Measurements from ENCODE around the gene ARPP19. TPM values are rescaled to one million over a fixed set of nuclear protein-coding genes. Genes with fewer than 3 reads are reported as not detected.
"Not testable (repeated sequence)": the region's sequence is repeated elsewhere in the genome, so short reads cannot be mapped to it uniquely, and the experiment has no call there.

The ARPP19 gene
- polyA plus RNA-seq, 3 donors, result 14.8 to 48.6 (median 39.3) TPM

- WGBS, 3 donors, result 78 to 87% (median 86%) methylated on average over 3 of the region's 3 CpGs
- no peak overlapping the region for H3K27ac ChIP-seq (ENCODE audit: low read depth, low read length)
Measured at GRCh38 chr15:52521682-52522081, 47.1 kb downstream of the ARPP19 start.

DNA sequence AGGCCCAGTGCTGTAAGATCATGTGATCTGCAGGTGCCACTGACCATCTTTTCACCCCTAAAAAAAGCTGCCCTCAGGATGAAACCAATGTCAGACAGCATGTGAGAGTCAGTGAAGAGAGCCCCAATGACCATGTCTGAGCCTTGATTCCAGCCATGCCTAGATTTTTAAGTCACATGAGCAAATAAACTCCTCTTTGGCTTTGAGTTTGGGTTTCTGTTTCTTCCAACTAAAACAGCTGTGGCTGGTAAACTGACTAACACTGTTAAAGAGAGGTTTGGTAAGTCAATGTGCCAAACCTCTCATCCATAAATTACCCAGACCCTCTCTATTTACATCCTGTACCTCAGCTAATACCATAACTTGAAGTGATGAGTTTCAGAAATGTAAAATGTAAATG, 48.4 kb downstream of the ARPP19 start:
- H3K27ac ChIP-seq (ENCODE audit: low read depth, low read length), result no peak overlapping the region

DNA sequence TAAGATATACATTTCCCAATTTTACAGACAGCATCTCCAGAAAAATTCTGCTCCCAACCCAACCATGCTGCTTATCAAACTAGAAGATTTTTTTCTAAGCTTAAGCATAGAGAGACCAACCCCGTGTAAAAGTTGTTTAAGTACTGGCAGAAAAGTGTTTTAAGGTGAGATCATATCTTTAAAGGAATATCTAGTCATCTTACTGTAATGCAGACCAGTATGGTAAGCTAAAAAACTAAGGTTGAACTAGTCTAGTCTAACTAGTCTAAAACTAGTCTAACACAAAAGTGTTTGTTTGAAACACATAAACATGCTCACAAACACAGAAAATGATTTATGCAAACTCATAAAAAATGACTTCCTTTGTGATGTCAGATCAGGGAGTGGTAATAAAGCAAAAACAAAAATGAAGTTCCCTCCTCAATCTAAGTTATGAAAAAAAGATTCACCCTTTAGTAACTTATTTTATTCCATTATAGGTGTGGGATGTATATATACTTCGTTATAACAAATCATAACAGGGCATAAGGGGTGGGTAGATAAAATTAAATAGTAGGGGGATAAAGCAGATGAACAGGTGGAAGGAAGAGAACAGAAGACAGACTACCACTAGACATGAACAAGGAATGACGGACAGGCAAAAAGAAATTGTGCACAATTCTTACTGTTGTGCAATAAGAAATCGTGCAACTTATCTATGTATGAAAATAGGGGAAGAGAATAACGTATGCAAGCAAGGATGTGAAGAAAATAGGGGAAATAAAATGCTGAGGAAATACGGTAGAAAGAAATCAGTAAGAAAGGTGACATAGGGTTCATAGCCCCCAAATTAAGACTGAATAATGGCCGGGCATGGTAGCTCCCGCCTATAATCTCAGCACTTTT, 50.1 kb downstream of the ARPP19 start:
- H3K27ac ChIP-seq (ENCODE audit: low read depth, low read length), result no peak overlapping the region
- WGBS, 3 donors, result 50 to 78% (median 63%) methylated on average over 8 of the region's 8 CpGs

- no peak overlapping the region for H3K27ac ChIP-seq (ENCODE audit: low read depth, low read length)
- WGBS, 3 donors, result 87 to 98% (median 94%) methylated on average over 1 of the region's 1 CpG
Measured at GRCh38 chr15:52517014-52517413, 51.8 kb downstream of the ARPP19 start.

DNA sequence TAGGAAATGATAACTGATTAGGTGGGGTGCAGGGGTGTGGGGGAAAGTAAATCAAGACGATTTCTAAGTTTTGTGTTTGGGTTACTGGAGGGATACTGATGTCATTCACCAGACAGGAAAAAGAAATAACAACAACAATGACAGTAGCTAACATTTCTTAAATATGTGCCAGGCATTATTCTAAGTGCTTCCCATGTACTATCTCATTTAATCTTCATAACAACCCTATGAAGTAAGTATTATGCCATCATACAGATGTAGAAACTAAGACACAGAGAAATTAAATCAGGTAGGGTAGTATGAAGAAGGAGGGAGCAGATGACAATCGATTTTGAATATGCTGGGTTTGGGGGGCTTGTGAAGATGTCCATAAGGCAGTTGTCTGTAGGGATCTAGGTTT, 53.5 kb downstream of the ARPP19 start:
- H3K27ac ChIP-seq (ENCODE audit: low read depth, low read length), result no peak overlapping the region
- WGBS, 3 donors, result 84 to 90% (median 85%) methylated on average over 2 of the region's 2 CpGs

DNA sequence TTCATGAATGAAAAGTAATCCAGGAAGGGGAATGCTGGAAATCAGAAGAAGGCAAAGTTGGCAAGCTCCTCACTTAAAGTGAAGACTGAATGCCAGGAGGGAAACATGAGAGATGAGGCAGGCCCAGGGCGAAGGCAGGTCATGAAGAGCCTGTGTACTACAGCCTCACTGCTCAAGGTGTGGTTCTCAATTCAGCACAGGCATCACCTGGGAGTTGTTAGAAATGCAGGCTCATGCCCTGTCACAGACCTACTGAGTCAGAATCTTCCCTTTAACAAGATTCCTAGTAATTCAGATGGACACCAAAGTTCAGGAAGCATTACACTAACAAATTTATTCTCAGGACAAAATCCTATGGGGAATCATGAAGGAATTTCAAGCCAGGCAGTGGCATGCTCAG, 54.3 kb downstream of the ARPP19 start:
- 95 to 100% (median 98%) methylated on average over 1 of the region's 1 CpG for WGBS, 3 donors
- no peak overlapping the region for H3K27ac ChIP-seq (ENCODE audit: low read depth, low read length)

GRCh38 chr15:52512869-52513268, 56.0 kb downstream of the ARPP19 start:
- not testable (repeated sequence) for H3K27ac ChIP-seq (ENCODE audit: low read depth, low read length)
- 77 to 94% (median 80%) methylated on average over 8 of the region's 8 CpGs for WGBS, 3 donors

DNA sequence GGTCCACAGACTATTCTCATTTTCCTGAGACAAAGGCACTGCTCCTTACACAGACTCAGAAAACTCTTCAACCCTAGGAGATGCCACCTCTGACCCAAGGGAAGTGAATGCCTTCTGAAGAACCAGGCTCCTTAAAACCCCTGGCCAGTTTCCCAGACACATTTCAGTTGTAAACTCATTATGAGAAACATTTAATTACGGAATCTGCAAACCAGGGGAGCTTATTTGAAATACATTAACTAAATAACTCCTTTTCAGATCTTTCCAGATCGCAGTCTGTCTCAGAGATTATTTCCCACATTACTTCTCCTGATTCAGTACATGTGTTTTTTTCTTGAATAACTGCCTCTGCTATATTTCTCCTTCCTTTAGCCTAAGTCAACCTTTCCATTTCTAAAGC, 57.7 kb downstream of the ARPP19 start:
- WGBS, 3 donors, result 79 to 82% (median 79%) methylated on average over 2 of the region's 2 CpGs
- no peak overlapping the region for H3K27ac ChIP-seq (ENCODE audit: low read depth, low read length)

DNA sequence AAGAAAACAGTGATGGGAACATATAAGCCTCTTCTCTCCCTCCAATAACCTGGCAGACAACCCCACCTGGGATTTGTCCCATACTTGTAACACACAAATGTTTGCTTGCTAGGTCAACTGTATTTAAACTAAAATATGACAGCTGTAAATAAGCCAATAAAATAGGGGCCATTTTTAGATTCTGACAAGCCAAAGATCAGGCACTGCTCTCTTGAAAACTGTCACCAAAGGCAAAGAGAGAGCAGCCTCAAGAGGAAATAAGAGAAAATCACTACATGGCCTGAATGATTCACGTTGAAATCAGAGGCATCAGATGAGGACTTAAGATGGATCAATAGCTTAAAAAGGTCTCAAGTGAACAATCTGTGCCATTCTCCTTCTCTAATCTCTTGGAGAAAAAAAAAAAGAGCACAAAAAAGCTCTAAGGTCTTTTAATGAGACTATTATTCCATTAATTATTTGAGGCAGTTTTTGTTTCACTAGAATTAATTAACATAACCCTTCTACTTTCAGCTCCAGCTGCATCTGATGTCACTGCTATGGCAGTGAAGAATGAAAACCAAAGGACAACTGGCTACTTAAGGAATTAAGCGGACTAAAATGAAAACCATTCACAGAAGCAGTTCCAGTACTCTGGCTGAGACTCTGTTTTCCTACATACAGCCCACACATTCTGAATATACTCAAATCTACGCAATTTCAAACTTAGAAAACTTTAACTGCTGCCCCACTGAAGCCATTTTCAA, 59.2 kb downstream of the ARPP19 start:
- H3K27ac ChIP-seq (ENCODE audit: low read depth, low read length), result no peak overlapping the region
- 76 to 84% (median 80%) methylated on average over 3 of the region's 3 CpGs for WGBS, 3 donors

- 76 to 88% (median 76%) methylated on average over 6 of the region's 6 CpGs for WGBS, 3 donors
- H3K27ac ChIP-seq (ENCODE audit: low read depth, low read length), result no peak overlapping the region
Measured at GRCh38 chr15:52506549-52506948, 62.3 kb downstream of the ARPP19 start.

- 76 to 96% (median 82%) methylated on average over 6 of the region's 6 CpGs for WGBS, 3 donors
Measured at GRCh38 chr15:52505151-52505550, 63.7 kb downstream of the ARPP19 start.

DNA sequence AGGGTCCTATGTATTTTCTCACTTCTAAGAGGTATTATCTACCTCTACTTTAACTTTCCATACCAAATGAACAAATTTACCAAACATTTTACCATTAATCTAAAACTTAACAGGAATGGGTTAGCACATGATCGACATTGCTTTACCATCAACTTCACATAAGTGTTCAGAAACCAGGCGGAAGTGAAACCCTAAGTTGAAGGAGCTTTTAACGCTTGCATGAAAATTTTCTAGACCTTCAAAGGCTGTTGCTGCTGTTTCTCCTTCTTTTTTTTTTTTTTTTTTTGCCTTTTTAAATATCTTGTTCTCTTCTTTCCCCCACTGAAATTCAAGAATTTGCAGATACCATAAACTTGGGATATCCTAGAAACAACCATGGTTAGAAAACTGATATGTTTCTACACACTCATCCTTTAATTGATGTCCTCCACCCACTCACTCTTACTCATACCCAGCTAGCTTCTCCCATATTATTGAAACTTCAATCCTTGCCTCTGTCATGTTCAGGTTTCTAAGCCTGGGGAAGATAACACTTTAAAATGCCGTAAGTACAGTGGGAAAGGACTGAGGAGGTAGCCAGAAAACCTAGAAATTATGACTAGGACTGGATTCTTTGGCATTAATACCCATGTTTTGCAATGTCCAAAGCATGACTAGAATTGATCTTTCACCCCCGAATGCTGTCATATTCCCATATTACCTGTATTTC, 64.9 kb downstream of the ARPP19 start:
- H3K27ac ChIP-seq (ENCODE audit: low read depth, low read length), result no peak overlapping the region
- WGBS, 3 donors, result 80 to 92% (median 85%) methylated on average over 5 of the region's 5 CpGs

More at GRCh38 chr15:52505151-52505550, 63.7 kb downstream of the ARPP19 start:
- H3K27ac ChIP-seq (ENCODE audit: low read depth, low read length), result no peak overlapping the region

GRCh38 chr15:52502608-52503007, 66.2 kb downstream of the ARPP19 start:
- WGBS, 3 donors, result 77 to 92% (median 88%) methylated on average over 1 of the region's 1 CpG
- no peak overlapping the region for H3K27ac ChIP-seq (ENCODE audit: low read depth, low read length)

GRCh38 chr15:52499506-52499905, 69.3 kb downstream of the ARPP19 start:
- H3K27ac ChIP-seq (ENCODE audit: low read depth, low read length), result no peak overlapping the region
- 85 to 92% (median 88%) methylated on average over 3 of the region's 3 CpGs for WGBS, 3 donors

GRCh38 chr15:52498706-52499105, 70.1 kb downstream of the ARPP19 start:
- no peak overlapping the region for H3K27ac ChIP-seq (ENCODE audit: low read depth, low read length)
